ENCODE results near the gene TBX10.
A peak's percentile ranks its signal among the peaks of the same experiment; 100 is the strongest.
"Not testable (repeated sequence)": the region's sequence is repeated elsewhere in the genome, so short reads cannot be mapped to it uniquely, and the experiment has no call there.

TBX10 gene

DNA sequence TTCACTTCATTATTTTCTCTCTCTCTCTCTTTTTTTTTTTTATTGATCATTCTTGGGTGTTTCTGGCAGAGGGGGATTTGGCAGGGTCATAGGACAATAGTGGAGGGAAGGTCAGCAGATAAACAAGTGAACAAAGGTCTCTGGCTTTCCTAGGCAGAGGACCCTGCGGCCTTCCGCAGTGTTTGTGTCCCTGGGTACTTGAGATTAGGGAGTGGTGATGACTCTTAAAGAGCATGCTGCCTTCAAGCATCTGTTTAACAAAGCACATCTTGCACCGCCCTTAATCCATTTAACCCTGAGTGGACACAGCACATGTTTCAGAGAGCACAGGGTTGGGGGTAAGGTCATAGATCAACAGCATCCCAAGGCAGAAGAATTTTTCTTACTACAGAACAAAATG, 42.1 kb downstream of the TBX10 start:
- DNase-seq = not testable (repeated sequence)

- no peak for DNase-seq
These were observed 42.7 kb downstream of the TBX10 start for GRCh38 chr11:67596753-67597300.

DNA sequence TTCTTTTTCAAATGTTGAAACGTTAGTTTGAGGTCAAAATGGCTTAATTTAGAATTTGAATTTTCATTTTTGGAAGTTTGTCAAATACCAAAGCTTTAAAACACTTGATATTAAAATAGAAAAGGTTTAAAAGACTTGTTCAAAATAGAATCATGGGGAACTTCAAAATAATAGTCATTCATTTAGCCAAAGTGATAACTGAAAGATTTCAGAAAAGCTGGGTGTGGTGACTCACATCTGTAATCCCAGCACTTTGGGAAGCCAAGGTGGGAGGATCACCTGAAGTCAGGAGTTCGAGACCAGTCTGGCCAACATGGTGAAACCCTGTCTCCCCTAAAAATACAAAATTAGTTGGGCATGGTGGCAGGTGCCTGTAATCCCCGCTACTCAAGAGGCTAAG, 45.1 kb downstream of the TBX10 start:
- DNase-seq = no peak

DNA sequence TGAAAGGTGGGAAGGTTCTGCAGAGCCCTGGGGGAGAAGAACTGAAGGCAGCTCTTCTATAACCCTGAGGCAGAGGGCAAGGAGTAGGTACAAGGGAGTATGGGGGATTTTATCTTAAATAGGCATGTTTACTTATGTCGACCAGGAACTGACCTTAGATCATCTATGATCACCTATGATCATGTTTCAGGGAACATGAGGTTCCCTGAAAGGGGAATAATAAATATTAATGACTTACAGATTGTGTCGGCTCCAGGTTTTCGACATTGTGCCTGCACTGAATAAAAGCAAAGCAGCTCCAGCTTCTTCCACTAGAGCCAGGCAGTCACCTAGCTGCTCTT, 46.0 kb downstream of the TBX10 start:
- DNase-seq = no peak

- DNase-seq = no peak
These were observed 46.5 kb downstream of the TBX10 start for GRCh38 chr11:67592880-67593564.

GRCh38 chr11:67588899-67589415, 50.6 kb downstream of the TBX10 start:
- not testable (repeated sequence) for DNase-seq

- no peak for DNase-seq
These were observed 51.4 kb downstream of the TBX10 start for GRCh38 chr11:67588136-67588503.

DNA sequence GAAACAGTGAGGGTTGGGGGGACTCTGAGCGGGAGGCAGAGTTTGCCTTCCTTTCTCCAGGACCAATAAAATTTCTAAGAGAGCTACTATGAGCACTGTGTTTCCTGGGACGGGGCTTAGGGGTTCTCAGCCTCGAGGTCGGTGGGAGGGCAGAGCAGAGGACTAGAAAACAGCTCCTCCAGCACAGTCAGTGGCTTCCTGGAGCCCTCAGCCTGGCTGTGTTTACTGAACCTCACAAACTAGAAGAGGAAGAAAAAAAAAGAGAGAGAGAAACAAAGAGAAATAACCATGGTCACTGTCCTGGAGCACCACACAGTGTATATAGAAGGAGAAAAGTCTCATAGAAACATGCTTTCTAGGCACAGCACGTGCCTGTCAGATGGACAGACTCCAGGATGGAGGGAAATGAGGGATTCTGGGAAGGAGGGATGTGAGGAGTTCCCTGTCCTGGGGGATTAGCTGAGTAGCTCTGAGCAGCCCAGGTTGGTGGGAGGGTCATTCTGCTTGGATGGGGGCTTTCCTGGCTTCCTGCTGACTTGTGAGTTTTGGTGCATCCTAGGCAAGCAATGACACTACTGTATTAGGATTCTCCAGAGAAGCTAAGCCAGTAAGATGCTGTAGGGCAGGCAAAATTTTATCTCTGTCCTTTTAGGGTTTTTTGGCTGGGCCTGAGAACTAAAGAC, 52.9 kb downstream of the TBX10 start:
- DNase-seq = no peak

GRCh38 chr11:67585911-67586310, 53.7 kb downstream of the TBX10 start:
- peak in 1 of 3 experiments; percentile 22 for DNase-seq

GRCh38 chr11:67584881-67585873, 54.4 kb downstream of the TBX10 start:
- DNase-seq = peak in 2 of 3 experiments; percentile 34 to 58

GRCh38 chr11:67584205-67584880, 55.2 kb downstream of the TBX10 start:
- DNase-seq = peak; percentile 22 to 85 (median 82)

DNA sequence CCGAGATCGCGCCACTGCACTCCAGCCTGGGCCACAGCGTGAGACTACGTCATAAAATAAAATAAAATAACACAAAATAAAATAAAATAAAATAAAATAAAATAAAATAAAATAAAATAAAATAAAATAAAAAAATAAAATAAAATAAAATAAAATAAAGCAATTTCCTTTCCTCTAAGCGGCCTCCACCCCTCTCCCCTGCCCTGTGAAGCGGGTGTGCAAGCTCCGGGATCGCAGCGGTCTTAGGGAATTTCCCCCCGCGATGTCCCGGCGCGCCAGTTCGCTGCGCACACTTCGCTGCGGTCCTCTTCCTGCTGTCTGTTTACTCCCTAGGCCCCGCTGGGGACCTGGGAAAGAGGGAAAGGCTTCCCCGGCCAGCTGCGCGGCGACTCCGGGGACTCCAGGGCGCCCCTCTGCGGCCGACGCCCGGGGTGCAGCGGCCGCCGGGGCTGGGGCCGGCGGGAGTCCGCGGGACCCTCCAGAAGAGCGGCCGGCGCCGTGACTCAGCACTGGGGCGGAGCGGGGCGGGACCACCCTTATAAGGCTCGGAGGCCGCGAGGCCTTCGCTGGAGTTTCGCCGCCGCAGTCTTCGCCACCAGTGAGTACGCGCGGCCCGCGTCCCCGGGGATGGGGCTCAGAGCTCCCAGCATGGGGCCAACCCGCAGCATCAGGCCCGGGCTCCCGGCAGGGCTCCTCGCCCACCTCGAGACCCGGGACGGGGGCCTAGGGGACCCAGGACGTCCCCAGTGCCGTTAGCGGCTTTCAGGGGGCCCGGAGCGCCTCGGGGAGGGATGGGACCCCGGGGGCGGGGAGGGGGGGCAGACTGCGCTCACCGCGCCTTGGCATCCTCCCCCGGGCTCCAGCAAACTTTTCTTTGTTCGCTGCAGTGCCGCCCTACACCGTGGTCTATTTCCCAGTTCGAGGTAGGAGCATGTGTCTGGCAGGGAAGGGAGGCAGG, 56.0 kb downstream of the TBX10 start, which contains the start of gene GSTP1:
TSS of gene GSTP1 (plus strand) at position 566 of the 958 bp plus-strand sequence. CDS start at position 598, 32 bp downstream.
- peak; percentile 63 to 96 (median 94) for DNase-seq

DNA sequence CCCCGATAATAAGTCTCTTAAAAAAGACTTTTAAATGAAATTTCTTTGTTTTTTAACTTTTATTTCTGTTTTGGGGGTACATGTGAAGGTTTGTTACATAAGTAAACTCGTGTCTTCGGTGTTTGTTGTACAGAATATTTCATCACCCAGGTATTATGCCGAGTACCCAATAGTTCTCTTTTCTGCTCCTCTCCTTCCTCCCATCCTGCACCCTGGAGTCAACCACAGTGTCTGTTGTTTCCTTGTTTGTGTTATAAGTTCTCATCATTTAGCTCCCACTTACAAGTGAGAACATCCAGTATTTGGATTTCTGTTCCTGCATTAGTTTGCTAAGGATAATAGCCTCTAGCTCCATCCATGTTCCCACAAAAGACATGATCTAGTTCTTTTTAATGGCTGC, 57.6 kb downstream of the TBX10 start:
- DNase-seq = peak in 1 of 3 experiments; percentile 70

GRCh38 chr11:67581469-67581868, 58.1 kb downstream of the TBX10 start:
- DNase-seq = peak in 2 of 3 experiments; percentile 38 to 70

Data from NCI-H1417 (cell line).